GM19328 (cell line): ENCODE results near the gene AURKAIP1.

Experiments used
- ATAC-seq: cut with Tn5 transposase; IDR thresholded peaks from one replicate; pipeline ENCODE4 v1.9.1; 2021; ENCODE audit warnings: mild to moderate bottlenecking, moderate library complexity; ENCODE audit not compliant: unreplicated experiment

AURKAIP1 gene

DNA sequence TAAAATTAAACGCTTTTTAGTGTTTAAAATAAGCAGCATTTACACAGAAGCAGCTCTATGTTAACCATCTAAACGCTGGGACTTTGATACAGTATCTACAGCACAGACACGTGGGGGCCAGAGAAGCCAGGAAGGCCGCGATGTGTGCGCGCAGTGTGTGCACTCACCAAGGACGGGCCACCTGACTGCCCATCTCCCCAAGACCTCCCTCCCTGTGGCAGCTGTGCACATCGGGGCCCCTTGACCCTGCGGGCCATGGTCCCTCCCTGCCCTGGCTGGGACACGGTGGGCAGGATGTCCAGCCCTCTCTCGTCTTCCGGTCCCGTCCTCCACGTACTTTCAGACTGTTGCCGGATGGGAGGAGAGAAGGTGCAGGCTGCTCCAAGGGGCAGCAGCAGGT lies 39.7 kb downstream of the AURKAIP1 start:
- no peak for ATAC-seq

DNA sequence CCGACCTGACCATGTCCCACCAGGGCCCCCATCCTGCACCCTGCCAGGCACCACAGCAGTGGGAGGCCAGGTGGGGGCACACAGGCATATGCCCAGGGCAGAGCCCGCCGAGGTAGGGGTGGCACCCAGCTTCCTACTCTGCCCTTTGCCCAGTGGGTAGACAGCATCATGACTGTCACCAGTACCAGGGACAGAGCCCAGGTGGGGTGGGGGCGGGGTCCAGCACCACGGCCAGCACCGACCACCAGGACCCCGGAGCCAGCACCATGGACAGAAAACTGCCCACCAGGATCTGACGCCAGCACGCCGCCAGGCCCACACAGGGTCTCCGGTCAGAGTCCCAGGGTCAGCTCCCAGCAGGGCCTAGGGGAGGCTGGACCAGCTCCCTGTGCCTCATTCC lies 40.2 kb downstream of the AURKAIP1 start:
- no peak for ATAC-seq

DNA sequence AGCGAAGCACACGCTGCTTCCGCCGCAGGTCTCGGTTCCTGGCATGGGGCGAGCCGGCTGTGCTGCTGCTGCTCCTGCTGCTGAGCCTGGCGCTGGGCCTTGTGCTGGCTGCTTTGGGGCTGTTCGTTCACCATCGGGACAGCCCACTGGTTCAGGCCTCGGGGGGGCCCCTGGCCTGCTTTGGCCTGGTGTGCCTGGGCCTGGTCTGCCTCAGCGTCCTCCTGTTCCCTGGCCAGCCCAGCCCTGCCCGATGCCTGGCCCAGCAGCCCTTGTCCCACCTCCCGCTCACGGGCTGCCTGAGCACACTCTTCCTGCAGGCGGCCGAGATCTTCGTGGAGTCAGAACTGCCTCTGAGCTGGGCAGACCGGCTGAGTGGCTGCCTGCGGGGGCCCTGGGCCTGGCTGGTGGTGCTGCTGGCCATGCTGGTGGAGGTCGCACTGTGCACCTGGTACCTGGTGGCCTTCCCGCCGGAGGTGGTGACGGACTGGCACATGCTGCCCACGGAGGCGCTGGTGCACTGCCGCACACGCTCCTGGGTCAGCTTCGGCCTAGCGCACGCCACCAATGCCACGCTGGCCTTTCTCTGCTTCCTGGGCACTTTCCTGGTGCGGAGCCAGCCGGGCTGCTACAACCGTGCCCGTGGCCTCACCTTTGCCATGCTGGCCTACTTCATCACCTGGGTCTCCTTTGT lies 41.3 kb downstream of the AURKAIP1 start:
- ATAC-seq = no peak

DNA sequence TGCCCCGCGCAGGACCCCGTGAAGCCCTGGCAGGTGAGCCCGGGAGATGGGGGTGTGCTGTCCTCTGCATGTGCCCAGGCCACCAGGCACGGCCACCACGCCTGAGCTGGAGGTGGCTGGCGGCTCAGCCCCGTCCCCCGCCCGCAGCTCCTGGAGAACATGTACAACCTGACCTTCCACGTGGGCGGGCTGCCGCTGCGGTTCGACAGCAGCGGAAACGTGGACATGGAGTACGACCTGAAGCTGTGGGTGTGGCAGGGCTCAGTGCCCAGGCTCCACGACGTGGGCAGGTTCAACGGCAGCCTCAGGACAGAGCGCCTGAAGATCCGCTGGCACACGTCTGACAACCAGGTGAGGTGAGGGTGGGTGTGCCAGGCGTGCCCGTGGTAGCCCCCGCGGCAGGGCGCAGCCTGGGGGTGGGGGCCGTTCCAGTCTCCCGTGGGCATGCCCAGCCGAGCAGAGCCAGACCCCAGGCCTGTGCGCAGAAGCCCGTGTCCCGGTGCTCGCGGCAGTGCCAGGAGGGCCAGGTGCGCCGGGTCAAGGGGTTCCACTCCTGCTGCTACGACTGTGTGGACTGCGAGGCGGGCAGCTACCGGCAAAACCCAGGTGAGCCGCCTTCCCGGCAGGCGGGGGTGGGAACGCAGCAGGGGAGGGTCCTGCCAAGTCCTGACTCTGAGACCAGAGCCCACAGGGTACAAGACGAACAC lies 42.1 kb downstream of the AURKAIP1 start:
- ATAC-seq = no peak

DNA sequence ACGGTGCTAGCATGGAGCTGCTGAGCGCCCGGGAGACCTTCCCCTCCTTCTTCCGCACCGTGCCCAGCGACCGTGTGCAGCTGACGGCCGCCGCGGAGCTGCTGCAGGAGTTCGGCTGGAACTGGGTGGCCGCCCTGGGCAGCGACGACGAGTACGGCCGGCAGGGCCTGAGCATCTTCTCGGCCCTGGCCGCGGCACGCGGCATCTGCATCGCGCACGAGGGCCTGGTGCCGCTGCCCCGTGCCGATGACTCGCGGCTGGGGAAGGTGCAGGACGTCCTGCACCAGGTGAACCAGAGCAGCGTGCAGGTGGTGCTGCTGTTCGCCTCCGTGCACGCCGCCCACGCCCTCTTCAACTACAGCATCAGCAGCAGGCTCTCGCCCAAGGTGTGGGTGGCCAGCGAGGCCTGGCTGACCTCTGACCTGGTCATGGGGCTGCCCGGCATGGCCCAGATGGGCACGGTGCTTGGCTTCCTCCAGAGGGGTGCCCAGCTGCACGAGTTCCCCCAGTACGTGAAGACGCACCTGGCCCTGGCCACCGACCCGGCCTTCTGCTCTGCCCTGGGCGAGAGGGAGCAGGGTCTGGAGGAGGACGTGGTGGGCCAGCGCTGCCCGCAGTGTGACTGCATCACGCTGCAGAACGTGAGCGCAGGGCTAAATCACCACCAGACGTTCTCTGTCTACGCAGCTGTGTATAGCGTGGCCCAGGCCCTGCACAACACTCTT lies 42.8 kb downstream of the AURKAIP1 start:
- no peak for ATAC-seq

GRCh38 chr1:1331068-1331965 lies 43.7 kb downstream of the AURKAIP1 start, which contains the start of gene TAS1R3:
Gene TAS1R3 (plus strand): TSS chr1:1331280. CDS start chr1:1331346, 66 bp downstream.
- ATAC-seq = no peak

DNA sequence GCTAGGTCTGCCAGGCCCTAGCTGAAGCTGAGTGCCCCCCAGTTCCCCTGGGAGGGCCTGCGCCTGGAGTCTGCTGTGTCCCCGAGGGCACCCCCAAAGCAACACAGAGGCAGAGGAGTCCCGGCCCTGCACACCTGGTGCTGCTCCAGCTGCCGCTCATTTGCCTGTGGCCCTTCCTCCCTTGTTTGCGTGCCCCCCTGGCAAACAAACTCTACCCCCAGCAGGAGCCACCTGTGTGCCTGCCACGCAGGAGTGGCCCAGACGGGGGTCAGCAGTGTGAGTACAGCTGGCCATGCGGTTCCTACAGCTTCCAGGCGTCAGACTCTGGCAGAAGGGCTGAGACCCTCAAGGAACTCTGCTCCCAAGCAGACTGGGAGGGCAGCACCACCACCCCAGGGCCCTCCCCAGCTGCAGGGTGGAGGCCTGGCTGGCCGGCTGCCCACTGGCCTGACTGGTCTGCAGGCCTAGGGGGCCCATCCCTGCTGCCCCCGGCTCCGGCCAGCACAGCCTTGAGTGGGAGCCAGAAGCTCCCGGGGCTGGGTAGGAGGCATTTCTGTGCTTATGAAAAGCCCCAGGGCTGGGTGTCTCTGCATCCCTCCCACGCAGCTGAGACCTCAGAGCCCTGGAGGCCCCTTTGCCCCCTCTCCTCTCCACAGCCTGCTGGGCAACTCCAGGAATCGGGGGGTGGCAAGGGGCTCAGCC lies 44.5 kb downstream of the AURKAIP1 start:
- no peak for ATAC-seq

DNA sequence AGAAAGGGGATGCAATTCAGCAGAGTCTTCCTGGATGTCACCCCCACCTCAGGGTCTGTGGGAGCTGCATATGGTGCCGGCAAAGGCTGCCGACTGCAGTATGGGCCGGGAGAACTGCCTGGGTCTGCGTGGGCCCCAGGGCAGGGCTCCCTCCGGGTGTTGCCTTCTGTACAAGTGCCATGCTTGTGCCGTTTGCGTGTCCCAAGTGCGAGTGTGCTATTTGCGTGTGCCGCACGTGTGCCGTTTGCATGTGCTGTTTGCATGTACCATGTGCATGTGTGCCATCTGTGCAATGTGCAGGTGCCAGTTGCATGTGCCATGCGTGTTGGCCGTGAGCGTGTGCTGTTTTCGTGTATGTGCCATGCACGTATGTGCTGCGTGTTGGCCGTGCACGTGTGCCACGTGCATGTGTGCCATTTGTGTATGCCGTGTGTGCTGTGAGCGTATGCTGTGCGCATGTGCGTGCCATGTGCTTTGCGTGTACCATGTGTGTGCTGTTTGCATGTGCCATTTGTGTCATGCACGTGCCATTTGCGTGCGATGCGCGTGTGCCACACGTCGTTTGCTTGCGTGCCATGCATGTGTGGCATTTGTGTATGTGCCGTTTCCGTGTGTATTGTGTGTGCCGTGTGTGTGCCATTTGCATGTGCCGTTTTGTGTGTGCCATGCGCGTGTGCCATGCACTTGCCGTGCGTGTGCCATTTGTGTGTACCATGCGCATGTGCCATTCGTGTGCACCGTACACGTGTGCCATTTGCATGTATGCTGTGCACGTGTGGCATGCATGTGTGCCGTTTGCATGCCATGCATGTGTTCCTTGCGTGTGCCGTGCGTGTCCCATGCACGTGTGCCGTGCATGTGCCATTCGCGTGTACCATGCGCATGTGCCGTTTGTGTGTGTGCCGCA lies 45.5 kb downstream of the AURKAIP1 start:
- ATAC-seq = no peak

GRCh38 chr1:1328254-1328653 lies 46.8 kb downstream of the AURKAIP1 start:
- no peak for ATAC-seq

DNA sequence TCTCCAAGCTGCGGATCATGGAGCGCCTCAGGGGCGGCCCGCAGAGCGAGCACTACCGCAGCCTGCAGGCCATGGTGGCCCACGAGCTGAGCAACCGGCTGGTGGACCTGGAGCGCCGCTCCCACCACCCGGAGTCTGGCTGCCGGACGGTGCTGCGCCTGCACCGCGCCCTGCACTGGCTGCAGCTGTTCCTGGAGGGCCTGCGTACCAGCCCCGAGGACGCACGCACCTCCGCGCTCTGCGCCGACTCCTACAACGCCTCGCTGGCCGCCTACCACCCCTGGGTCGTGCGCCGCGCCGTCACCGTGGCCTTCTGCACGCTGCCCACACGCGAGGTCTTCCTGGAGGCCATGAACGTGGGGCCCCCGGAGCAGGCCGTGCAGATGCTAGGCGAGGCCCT lies 47.7 kb downstream of the AURKAIP1 start:
- ATAC-seq = no peak

GRCh38 chr1:1326075-1326605 lies 48.9 kb downstream of the AURKAIP1 start:
- ATAC-seq = no peak

- no peak for ATAC-seq
Measured at GRCh38 chr1:1325288-1326074, 49.5 kb downstream of the AURKAIP1 start.

DNA sequence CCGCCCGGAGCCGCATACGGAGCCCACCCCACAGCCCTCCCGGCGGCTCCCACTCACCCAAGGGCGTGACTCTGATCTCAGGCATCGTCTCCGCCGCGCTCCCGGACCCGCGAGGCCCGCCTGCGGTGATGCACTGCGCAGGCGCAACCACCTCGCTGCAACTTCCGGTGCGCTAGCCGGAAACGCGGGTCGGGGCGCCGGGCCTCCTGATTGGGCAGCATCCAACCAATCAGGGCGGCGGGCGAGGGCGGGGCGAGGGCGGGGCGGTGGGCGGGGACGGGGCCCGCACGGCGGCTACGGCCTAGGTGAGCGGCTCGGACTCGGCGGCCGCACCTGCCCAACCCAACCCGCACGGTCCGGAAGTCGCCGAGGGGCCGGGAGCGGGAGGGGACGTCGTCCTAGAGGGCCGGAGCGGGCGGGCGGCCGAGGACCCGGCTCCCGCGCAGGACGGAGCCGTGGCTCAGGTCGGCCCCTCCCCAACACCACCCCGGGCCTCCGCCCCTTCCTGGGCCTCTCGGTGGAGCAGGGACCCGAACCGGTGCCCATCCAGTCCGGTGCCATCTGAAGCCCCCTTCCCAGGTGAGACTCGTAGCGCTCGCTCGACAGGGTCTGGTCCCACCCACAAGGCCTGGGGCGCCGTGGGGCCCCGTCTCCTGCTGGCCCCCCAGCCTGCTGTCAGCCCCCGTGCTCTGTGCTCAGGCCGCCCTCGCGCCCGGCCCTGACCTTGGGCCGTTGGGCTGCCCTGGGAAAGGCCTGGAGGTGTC lies 50.3 kb downstream of the AURKAIP1 start, which contains the start of the genes CPTP and INTS11:
Gene CPTP, plus strand, starts transcription at position 279 of the 764 bp plus-strand sequence. CDS start 2,109 bp downstream, outside the sequence.
Gene INTS11, minus strand, starts transcription at position 137 of the 764 bp plus-strand sequence. Its CDS starts 52 bp downstream, at position 85.
- peak; percentile 64 for ATAC-seq

DNA sequence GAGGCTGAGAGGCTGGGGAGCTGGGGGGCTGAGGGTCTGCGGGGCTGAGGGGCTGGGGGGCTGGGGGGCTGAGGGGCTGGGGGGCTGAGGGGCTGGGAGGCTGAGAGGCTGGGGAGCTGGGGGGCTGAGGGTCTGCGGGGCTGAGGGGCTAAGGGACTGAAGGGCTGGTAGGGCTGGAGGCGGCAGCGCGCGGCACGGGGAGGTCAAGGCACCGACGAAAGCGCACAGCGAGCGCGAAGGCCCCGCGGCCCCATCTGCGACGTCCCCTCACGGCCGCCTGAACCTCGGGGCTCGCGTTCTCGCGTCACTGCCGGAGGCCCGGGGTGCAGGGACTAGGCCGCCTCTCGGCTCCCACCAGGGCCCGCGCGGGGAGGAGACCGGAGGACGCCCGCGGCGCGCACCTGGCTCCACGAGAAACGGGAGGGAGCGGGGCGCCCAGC lies 50.9 kb downstream of the AURKAIP1 start:
- ATAC-seq = peak; percentile 15
